DND-41 (cell line): ENCODE measurements around the gene POU5F2.

Source experiments
- ATAC-seq: fragments of 200-7000 bp; cut with Tn5 transposase; 3 replicates; pipeline ENCODE4 v1.9.1; 2021; ENCODE audit warnings: low read depth; ENCODE audit not compliant: insufficient read depth
- DNase-seq: peaks from one replicate; pipeline ENCODE4 v3.0.0-alpha.2; 2020
- H2AFZ ChIP-seq: 2 replicates; pipeline ENCODE4 v1.6.0; 2012; ENCODE audit warnings: low read depth, low read length
- H3K27ac ChIP-seq: 2 replicates; pipeline ENCODE4 v1.5.1; 2012; ENCODE audit warnings: low read length, inconsistent platforms
- H3K27me3 ChIP-seq: fragments of 200-600 bp; sonication (generic); 2 replicates; pipeline ENCODE4 v1.6.0; 2012; ENCODE audit warnings: low read length, mild to moderate bottlenecking, inconsistent platforms; ENCODE audit not compliant: insufficient read depth, poor library complexity
- H3K36me3 ChIP-seq: 2 replicates; pipeline ENCODE4 v1.5.1; 2012; ENCODE audit warnings: low read length, inconsistent platforms; ENCODE audit not compliant: insufficient read depth
- H3K4me1 ChIP-seq: 2 replicates; pipeline ENCODE4 v1.5.1; 2012; ENCODE audit warnings: mild to moderate bottlenecking, low read length; ENCODE audit not compliant: insufficient read depth
- H3K4me2 ChIP-seq: 2 replicates; pipeline ENCODE4 v1.6.0; 2012; ENCODE audit warnings: mild to moderate bottlenecking, moderate library complexity, low read length, inconsistent platforms; ENCODE audit not compliant: insufficient read depth
- H3K4me3 ChIP-seq, 2 experiments: fragments of 200-600 bp in 1 of 2; shearing (Covaris generic) in 1 of 2; 2 replicates each; pipeline ENCODE4 v1.5.1; 2012 to 2016; ENCODE audit warnings: inconsistent platforms in 2 of 2, low read length in 2 of 2, mild to moderate bottlenecking in 2 of 2, low read depth in 1 of 2, moderate library complexity in 1 of 2
- H3K79me2 ChIP-seq: 2 replicates; pipeline ENCODE4 v1.6.0; 2012; ENCODE audit warnings: low read length, inconsistent platforms; ENCODE audit not compliant: insufficient read depth
- H3K9ac ChIP-seq: 2 replicates; pipeline ENCODE4 v1.6.0; 2012; ENCODE audit warnings: low read depth, mild to moderate bottlenecking, inconsistent platforms, low read length, moderate library complexity
- H3K9me3 ChIP-seq: 2 replicates; pipeline ENCODE4 v1.5.1; 2012; ENCODE audit warnings: low read length, moderate library complexity, mild to moderate bottlenecking, inconsistent platforms; ENCODE audit not compliant: insufficient read depth, severe bottlenecking
- H4K20me1 ChIP-seq: 2 replicates; pipeline ENCODE4 v1.6.0; 2012; ENCODE audit warnings: low read length; ENCODE audit not compliant: insufficient read depth
- CTCF ChIP-seq: IDR thresholded peaks from 2 replicates; pipeline ENCODE4 v1.5.1; 2012; ENCODE audit warnings: borderline replicate concordance, low read length, moderate library complexity, mild to moderate bottlenecking; ENCODE audit not compliant: poor library complexity, severe bottlenecking; ENCODE audit errors: extremely low read depth
- EZH2 ChIP-seq: IDR thresholded peaks from 3 replicates; pipeline ENCODE4 v1.6.1; 2012; ENCODE audit warnings: borderline replicate concordance, low read depth, mild to moderate bottlenecking, moderate library complexity, low read length, inconsistent platforms; ENCODE audit not compliant: severe bottlenecking

The POU5F2 gene

GRCh38 chr5:93721071-93721470 lies 20.3 kb downstream of the POU5F2 start:
- Histone ChIP-seq H3K9me3 (no peaks in the 10 kb centered on the region), H3K9ac (no peak overlapping the region), H3K27ac (no peak overlapping the region), H3K79me2 (no peaks in the 10 kb centered on the region), H4K20me1 (no peaks in the 10 kb centered on the region), H3K27me3 (no peaks in the 10 kb centered on the region), H3K4me3 (no peak overlapping the region), H3K4me2 (no peak overlapping the region), H2AFZ (no peak overlapping the region), H3K36me3 (no peaks in the 10 kb centered on the region), H3K4me1 (no peaks in the 10 kb centered on the region)
- peak; percentile 84 for ATAC-seq
- no peak for TF ChIP-seq CTCF
- TF ChIP-seq EZH2: no peak
- peak; percentile 24 for DNase-seq

GRCh38 chr5:93717162-93717561 lies 24.2 kb downstream of the POU5F2 start:
- no peak for TF ChIP-seq EZH2
- TF ChIP-seq CTCF: no peak
- H3K9ac ChIP-seq: no peak overlapping the region
- H3K4me3 ChIP-seq: no peak overlapping the region
- no peaks in the 10 kb centered on the region for H3K27me3 ChIP-seq
- H3K27ac ChIP-seq: no peak overlapping the region
- H3K36me3 ChIP-seq: no peaks in the 10 kb centered on the region
- H3K4me2 ChIP-seq: no peak overlapping the region
- H3K79me2 ChIP-seq: no peaks in the 10 kb centered on the region
- H4K20me1 ChIP-seq: no peaks in the 10 kb centered on the region
- H2AFZ ChIP-seq: no peak overlapping the region
- no peaks in the 10 kb centered on the region for H3K9me3 ChIP-seq
- DNase-seq (no peak), ATAC-seq (no peak)
- H3K4me1 ChIP-seq: no peaks in the 10 kb centered on the region

- Histone ChIP-seq H3K79me2 (no peaks in the 10 kb centered on the region), H3K9me3 (no peaks in the 10 kb centered on the region), H3K27ac (no peak overlapping the region), H3K27me3 (no peaks in the 10 kb centered on the region), H3K9ac (no peak overlapping the region), H3K4me1 (no peaks in the 10 kb centered on the region), H3K4me2 (no peak overlapping the region), H3K4me3 (no peak overlapping the region), H3K36me3 (no peaks in the 10 kb centered on the region), H4K20me1 (no peaks in the 10 kb centered on the region), H2AFZ (no peak overlapping the region)
- DNase-seq: no peak
- no peak for TF ChIP-seq CTCF
- no peak for TF ChIP-seq EZH2
- ATAC-seq: no peak
Observed at GRCh38 chr5:93716453-93716852, 24.9 kb downstream of the POU5F2 start.

GRCh38 chr5:93715761-93716160 lies 25.6 kb downstream of the POU5F2 start:
- Histone ChIP-seq H3K9ac (no peak overlapping the region), H4K20me1 (no peaks in the 10 kb centered on the region), H3K4me2 (no peak overlapping the region), H3K79me2 (no peaks in the 10 kb centered on the region), H3K9me3 (no peaks in the 10 kb centered on the region), H3K27ac (no peak overlapping the region), H2AFZ (no peak overlapping the region), H3K4me3 (no peak overlapping the region), H3K27me3 (no peaks in the 10 kb centered on the region), H3K4me1 (no peaks in the 10 kb centered on the region), H3K36me3 (no peaks in the 10 kb centered on the region)
- no peak for TF ChIP-seq EZH2
- no peak for TF ChIP-seq CTCF
- no peak for ATAC-seq
- DNase-seq: no peak
